Measurements from ENCODE around the gene YIPF3.
"Not testable (repeated sequence)": the region's sequence is repeated elsewhere in the genome, so short reads cannot be mapped to it uniquely, and the experiment has no call there.

GRCh38 chr6:43538986-43539385, 22.3 kb upstream of the YIPF3 start:
- TF ChIP-seq POLR2A (IDR thresholded peaks at IDR 0.05); POLR2AphosphoS5 (IDR thresholded peaks at IDR 0.05; ENCODE audit: insufficient read depth in 1 of 2, low read depth in 1 of 2): not testable (repeated sequence)

Data from vagina (tissue), 2 donors.